NCI-H128 (cell line): ENCODE data around the gene ARMH2.

Experiments used
- DNase-seq: peaks from one replicate; lab custom pipeline; 2025; ENCODE audit not compliant: unreplicated experiment; lab: John Stamatoyannopoulos, UW

The ARMH2 gene

GRCh38 chr6:24798740-24799540 lies at the start of gene ARMH2:
Gene ARMH2, minus strand, starts transcription at chr6:24798917. Its CDS starts 60 bp downstream, at chr6:24798857.
- no peak for DNase-seq

- no peak for DNase-seq
Measured at GRCh38 chr6:24848461-24848860, 49.7 kb upstream of the ARMH2 start.

GRCh38 chr6:24847402-24847801 lies 48.7 kb upstream of the ARMH2 start:
- DNase-seq = no peak

- DNase-seq = no peak
Measured at GRCh38 chr6:24845578-24845977, 46.9 kb upstream of the ARMH2 start.

GRCh38 chr6:24844903-24845302 lies 46.2 kb upstream of the ARMH2 start:
- DNase-seq = no peak

GRCh38 chr6:24844061-24844460 lies 45.3 kb upstream of the ARMH2 start:
- no peak for DNase-seq

GRCh38 chr6:24840187-24840586 lies 41.5 kb upstream of the ARMH2 start:
- DNase-seq = no peak

GRCh38 chr6:24838994-24839393 lies 40.3 kb upstream of the ARMH2 start:
- DNase-seq = no peak

- DNase-seq = no peak
Measured at GRCh38 chr6:24838081-24838480, 39.4 kb upstream of the ARMH2 start.

GRCh38 chr6:24836109-24836508 lies 37.4 kb upstream of the ARMH2 start:
- no peak for DNase-seq

GRCh38 chr6:24833711-24834386 lies 35.1 kb upstream of the ARMH2 start:
- DNase-seq = no peak

GRCh38 chr6:24832794-24833193 lies 34.1 kb upstream of the ARMH2 start:
- DNase-seq = no peak

- DNase-seq = no peak
Measured at GRCh38 chr6:24831771-24832716, 33.3 kb upstream of the ARMH2 start.

GRCh38 chr6:24829657-24830056 lies 30.9 kb upstream of the ARMH2 start:
- no peak for DNase-seq

- no peak for DNase-seq
Measured at GRCh38 chr6:24827970-24828369, 29.3 kb upstream of the ARMH2 start.

GRCh38 chr6:24827162-24827561 lies 28.4 kb upstream of the ARMH2 start:
- DNase-seq = no peak

GRCh38 chr6:24825130-24825630 lies 26.5 kb upstream of the ARMH2 start:
- no peak for DNase-seq

- no peak for DNase-seq
Measured at GRCh38 chr6:24824142-24824938, 25.6 kb upstream of the ARMH2 start.

- DNase-seq = no peak
Measured at GRCh38 chr6:24823185-24823584, 24.5 kb upstream of the ARMH2 start.

GRCh38 chr6:24822696-24823095 lies 24.0 kb upstream of the ARMH2 start:
- DNase-seq = no peak
